HL-60 (cell line): ENCODE results near the gene ZNF41.
A peak's percentile ranks its signal among the peaks of the same experiment; 100 is the strongest.
"Not testable (repeated sequence)": the region's sequence is repeated elsewhere in the genome, so short reads cannot be mapped to it uniquely, and the experiment has no call there.

Experiments used
- DNase-seq, 2 experiments: peaks; one replicate each; pipeline ENCODE4 v3.0.0-alpha.2; 2010 to 2020; ENCODE audit warnings: low read depth in 1 of 2, low spot score in 1 of 2
- H3K27ac ChIP-seq: fragments of 250-450 bp; sonication (Bioruptor Pico); replicated peaks from 2 replicates; pipeline ENCODE4 v1.5.1; 2020; ENCODE audit warnings: mild to moderate bottlenecking, moderate library complexity
- H3K27me3 ChIP-seq: fragments of 250-450 bp; sonication (Bioruptor Pico); 2 replicates; pipeline ENCODE4 v1.5.1; 2021; ENCODE audit warnings: mild to moderate bottlenecking, moderate library complexity; ENCODE audit not compliant: insufficient read depth, poor library complexity, severe bottlenecking
- H3K4me3 ChIP-seq: replicated peaks from 2 replicates; pipeline ENCODE4 v1.5.1; 2011; ENCODE audit warnings: mild to moderate bottlenecking, control low read depth, low read length; ENCODE audit not compliant: insufficient read depth
- CTCF ChIP-seq: IDR thresholded peaks from one replicate; pipeline ENCODE4 v1.5.1; 2011; ENCODE audit warnings: low read length, control low read depth, inconsistent platforms; ENCODE audit not compliant: insufficient read depth
- GABPA ChIP-seq: IDR thresholded peaks from 2 replicates; pipeline ENCODE4 v1.6.1; 2012; ENCODE audit warnings: low read depth
- POLR2AphosphoS5 ChIP-seq: IDR thresholded peaks from 2 replicates; pipeline ENCODE4 v1.6.1; 2012; ENCODE audit warnings: low read depth
- REST ChIP-seq: IDR thresholded peaks from 2 replicates; pipeline ENCODE4 v1.6.1; 2012; ENCODE audit warnings: low read depth; ENCODE audit not compliant: insufficient replicate concordance
- SPI1 ChIP-seq: IDR thresholded peaks from 2 replicates; pipeline ENCODE4 v1.6.1; 2012; ENCODE audit warnings: low read depth, mild to moderate bottlenecking, borderline replicate concordance

ZNF41 gene

GRCh38 chrX:47514533-47515235, 31.7 kb upstream of the ZNF41 start:
- no peak overlapping the region for H3K27ac ChIP-seq
- DNase-seq, result no peak
- TF ChIP-seq SPI1 (no peak), CTCF (no peak), POLR2AphosphoS5 (no peak), GABPA (no peak), REST (no peak)
- H3K27me3 ChIP-seq, result no peaks in the 10 kb centered on the region
- H3K4me3 ChIP-seq, result no peak overlapping the region

- H3K27ac ChIP-seq, H3K27me3 ChIP-seq, DNase-seq: not testable (repeated sequence)
- H3K4me3 ChIP-seq, result peak overlapping the region; percentile 18
Measured at GRCh38 chrX:47513034-47513965, 30.3 kb upstream of the ZNF41 start.

GRCh38 chrX:47512383-47512782, 29.4 kb upstream of the ZNF41 start:
- peak in 1 of 2 experiments; percentile 8 for DNase-seq
- H3K27me3 ChIP-seq, H3K27ac ChIP-seq, H3K4me3 ChIP-seq: not testable (repeated sequence)

GRCh38 chrX:47507153-47507867, 24.3 kb upstream of the ZNF41 start:
- TF ChIP-seq GABPA, result no peak
- peak; percentile 22; the same call in 1 of the 2 replicates for TF ChIP-seq SPI1
- DNase-seq, result no peak
- no peak overlapping the region for H3K4me3 ChIP-seq
- no peaks in the 10 kb centered on the region for H3K27me3 ChIP-seq
- H3K27ac ChIP-seq, result no peak overlapping the region

- no peak overlapping the region for H3K27ac ChIP-seq
- H3K27me3 ChIP-seq, result no peaks in the 10 kb centered on the region
- no peak for DNase-seq
- H3K4me3 ChIP-seq, result no peak overlapping the region
- no peak for TF ChIP-seq POLR2AphosphoS5
- TF ChIP-seq CTCF, result no peak
- no peak for TF ChIP-seq REST
- TF ChIP-seq SPI1, result no peak
- TF ChIP-seq GABPA, result no peak
Measured at GRCh38 chrX:47503151-47503550, 20.1 kb upstream of the ZNF41 start.
